LoVo (cell line): Measurements from ENCODE around the gene UST.

Source experiments
- DNase-seq: peaks from one replicate; pipeline ENCODE4 v3.0.0-alpha.2; 2016; ENCODE audit warnings: low spot score

The UST gene

GRCh38 chr6:148803979-148804378 is 57.1 kb downstream of the UST start:
- no peak for DNase-seq

- peak; percentile 5 for DNase-seq
Observed at GRCh38 chr6:148805777-148806176, 58.9 kb downstream of the UST start.

GRCh38 chr6:148807784-148808183 is 61.0 kb downstream of the UST start:
- DNase-seq, result peak; percentile 23

GRCh38 chr6:148808786-148809304 is 62.0 kb downstream of the UST start:
- DNase-seq, result no peak

DNA sequence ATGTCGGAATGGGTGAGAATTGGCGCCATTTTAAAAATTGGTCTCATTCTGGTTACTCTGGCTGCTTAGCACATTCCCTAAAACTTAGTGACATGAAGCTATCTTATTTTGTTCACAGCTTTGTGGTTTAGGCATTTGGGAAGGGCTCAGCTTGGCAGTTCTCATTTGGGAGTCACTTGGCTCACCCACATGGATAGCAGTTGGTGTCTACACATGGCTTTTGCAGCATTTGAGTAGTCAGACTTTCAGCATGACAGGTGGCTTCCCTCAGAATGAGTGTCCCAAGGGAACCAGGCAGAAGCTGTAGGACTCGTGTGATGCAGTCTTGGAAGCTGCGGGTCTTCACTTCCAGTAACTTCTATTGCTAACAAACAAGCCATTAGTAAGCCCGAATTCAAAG is 64.6 kb downstream of the UST start:
- no peak for DNase-seq

DNA sequence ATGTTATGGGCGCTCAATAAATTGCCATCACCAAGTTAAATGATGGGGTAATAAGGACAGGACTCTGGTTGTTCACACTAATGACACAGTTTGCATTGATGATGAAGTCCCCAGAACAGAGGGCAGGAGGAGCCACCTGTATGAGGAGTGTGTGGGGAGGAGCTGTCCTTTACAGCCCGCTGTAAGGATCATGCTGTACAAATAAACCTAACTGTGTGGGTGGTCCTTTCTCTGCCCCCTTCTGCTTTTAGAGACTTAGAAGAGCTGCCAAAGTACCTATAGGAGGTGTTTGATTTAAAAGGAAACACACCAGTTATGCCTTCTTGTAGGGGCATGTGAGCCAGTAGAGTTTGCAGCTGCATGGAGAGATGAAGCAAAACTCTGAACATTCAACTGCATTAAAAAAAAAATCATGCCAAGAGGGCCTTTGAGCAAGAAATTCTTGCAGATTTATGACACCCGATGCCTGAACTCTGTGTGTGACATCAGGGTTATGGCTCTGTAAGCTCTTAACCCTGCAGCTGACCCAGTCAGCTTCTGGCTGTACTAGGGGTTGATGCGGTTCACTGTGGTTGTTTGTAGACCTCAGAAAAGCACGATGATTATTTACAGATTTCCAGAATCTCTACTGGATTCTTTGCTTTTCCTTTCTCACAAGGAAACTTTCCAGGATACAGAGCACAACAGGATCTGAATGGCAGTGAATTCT is 67.4 kb downstream of the UST start:
- DNase-seq, result no peak

GRCh38 chr6:148814869-148815268 is 68.0 kb downstream of the UST start:
- no peak for DNase-seq

DNA sequence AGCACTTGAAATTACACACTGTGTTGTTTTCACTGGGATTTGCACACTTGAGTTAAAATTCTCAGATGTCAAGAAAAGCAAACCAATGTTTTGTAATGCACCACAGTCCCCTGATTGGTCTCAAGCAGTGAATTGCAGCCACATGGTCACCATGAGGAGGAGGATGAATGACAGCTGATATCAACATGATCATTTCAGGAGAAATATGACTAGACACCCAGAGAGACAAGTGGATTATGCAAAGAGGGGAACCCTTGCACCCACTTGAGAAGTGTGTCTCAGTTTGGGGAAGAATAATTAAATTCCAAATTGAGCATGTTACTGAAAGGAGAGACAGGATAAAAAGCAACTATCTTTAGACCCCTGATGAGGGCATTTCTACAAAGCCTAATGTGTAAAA is 69.3 kb downstream of the UST start:
- DNase-seq, result no peak

DNA sequence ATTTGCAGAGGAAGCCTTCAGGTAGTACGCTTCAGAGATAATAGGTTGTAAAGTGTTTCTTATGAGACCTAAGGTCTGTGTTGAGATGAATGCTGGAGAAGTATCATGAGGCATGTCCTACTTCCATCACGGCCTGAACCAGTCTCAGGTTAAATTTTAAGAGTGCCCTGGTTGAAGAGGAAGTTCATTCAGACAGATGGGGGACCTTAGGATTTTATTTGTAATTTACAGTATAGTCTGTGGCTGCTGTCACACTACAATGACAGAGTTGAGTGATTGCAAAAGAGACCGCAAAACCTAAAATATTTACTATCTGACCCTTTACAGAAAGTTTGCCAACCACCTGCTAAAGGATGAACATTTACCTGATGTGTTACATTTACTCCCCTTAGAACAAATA is 70.9 kb downstream of the UST start:
- no peak for DNase-seq

GRCh38 chr6:148818939-148819575 is 72.2 kb downstream of the UST start:
- DNase-seq, result no peak

DNA sequence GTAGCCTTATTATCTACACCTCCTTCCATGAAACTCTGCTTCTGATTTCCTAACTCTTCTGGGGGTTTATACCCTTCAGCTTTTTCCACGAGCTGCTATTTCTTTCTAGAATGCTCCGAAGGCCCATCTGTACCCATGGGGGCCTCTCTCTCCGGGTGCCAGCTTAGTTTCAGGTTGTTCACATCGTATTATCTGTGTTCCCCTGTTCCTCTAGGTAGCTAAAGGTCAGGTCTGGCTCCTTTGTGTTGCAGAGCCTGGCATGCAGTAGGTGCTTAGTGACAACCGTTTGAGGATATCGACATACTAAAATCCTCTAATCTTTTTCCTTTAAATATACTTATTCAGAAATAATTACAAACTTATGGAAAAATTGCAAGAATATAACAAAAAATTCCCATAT is 73.0 kb downstream of the UST start:
- DNase-seq, result no peak

- no peak for DNase-seq
Observed at GRCh38 chr6:148822819-148823218, 76.0 kb downstream of the UST start.

DNA sequence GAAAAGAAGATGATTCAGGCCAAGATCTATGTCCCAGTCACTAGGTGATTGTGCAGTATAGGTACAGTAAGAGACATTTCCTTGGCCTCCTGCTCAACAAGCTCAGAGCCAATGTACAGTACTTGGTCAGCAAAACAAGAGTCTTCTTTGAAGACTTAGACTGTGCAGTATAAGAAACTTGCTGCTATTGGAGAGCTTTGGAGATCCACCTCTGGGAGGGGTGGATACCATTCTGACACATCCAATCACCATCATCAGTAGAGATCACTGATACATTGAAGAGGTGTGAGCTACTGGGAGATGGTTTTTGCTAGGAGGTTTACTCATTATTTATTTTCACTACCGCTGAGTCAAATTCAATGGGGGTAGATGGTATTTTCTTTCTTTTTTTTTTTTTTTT is 77.5 kb downstream of the UST start:
- no peak for DNase-seq

GRCh38 chr6:148824960-148825359 is 78.1 kb downstream of the UST start:
- DNase-seq, result no peak

DNA sequence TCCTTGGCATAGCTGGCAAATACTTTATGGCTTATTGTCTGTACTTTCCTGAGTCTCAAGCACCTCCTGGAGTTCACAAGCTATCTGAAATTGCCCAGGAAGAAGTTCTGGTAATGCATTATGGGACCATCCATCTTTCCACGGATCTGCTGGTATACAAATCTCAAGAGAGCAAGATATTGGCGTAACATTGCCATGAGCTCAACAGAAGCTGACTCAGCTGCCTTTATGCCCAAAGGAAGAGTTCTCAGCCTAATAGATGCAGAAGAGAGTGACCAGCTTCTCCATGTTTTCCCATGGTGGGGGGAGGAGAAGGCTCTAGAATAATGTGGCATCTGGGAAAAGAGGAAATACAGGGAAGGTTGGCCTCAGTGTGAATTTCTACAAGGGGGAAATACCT is 78.7 kb downstream of the UST start:
- DNase-seq, result no peak

GRCh38 chr6:148827416-148828045 is 80.7 kb downstream of the UST start:
- DNase-seq, result no peak

DNA sequence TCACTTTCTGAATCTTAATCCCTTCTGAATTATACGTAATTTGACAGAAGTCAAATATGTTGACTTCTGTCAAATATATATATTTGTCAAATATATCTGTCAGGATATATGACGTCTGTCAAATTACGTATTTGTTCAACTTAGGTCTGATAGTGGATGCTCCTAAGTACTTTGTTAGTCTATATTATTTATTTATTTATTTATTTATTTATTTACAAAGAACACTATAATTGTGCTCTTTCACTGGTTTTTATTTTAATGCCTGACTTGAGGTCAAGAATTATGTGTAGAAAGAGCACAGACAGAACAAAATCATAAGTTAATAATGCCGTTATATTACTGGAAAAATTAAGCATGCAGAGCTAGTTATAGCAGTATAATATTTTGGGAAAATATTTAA is 81.2 kb downstream of the UST start:
- DNase-seq, result no peak

GRCh38 chr6:148829415-148830101 is 82.7 kb downstream of the UST start:
- no peak for DNase-seq

DNA sequence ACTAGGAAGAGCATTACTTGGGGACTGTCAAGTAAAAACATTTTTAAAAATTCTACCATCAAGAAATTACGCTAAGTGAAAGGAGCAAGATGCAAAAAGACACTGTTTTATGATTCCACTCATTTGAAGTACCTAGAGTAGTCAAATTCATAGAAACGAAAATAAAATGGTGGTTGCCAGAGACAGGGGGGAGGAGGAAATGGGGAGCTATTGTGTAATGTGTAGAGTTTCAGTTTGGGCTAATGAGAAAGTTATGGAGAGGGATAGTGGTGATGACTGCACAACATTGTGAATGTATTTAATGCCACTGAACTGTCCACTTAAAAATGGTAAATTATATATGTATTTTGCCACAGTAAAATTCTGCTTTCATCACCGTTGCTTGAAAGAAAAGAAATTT is 83.8 kb downstream of the UST start:
- no peak for DNase-seq

- no peak for DNase-seq
Observed at GRCh38 chr6:148831064-148831463, 84.2 kb downstream of the UST start.

GRCh38 chr6:148831531-148831930 is 84.7 kb downstream of the UST start:
- no peak for DNase-seq

DNA sequence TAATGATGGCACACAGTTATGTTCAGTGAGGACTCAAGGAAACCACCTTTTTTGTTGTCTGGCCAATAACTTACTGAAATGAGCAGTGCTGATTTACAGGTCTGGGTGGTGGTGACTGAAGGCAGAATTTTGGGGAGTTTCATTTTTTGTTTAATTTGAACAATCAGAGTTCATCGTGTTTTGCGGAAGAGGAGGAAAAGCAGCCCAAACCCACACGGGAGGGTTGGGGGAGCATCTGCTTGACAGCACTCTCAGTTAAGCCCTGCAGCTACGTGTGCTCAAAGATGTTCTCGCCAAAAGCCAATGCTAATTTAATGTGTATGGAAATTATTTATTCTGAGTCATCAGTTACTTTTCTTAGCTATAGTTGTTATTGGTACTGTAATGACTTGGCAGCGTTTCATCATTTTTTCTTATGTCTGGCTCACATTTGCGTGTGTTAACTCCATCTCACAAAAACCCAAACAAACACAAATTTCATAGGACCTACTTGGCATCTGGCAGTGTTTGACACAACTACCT is 89.2 kb downstream of the UST start:
- DNase-seq, result no peak

DNA sequence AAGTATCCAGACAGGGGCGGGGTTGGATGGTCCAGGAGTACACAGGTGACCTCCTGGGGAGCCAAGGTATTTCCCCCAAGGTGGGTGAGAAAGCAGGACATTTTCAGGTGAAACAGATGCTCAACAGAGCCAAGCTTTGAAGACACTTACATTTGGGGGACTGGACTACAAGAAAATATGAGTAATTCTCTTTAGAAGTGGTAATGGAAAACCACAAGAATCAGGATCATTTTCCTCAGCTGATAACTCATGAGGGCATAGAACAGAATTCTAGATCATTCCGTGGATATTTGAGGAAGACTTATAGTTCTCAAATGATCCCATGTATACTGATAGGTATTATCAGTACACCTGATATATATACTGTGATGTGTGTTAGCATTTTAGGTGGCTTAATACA is 89.9 kb downstream of the UST start:
- no peak for DNase-seq
